OCI-LY7 (cell line): ENCODE measurements around the gene NME9. TPM values are rescaled to one million over a fixed set of nuclear protein-coding genes. Genes with fewer than 3 reads are reported as not detected.

Source experiments
- BruUV-seq: library from RNA; stranded (reverse); fragments of 400-500 nt; replicated peaks from 2 replicates; lab custom pipeline; 2021; lab: Mats Ljungman, UMichigan
- CTCF ChIA-PET: fragments of 300-600 bp; sonication (Branson Sonifier 250); formaldehyde crosslinking; loops from one replicate; lab custom pipeline; 2022; ENCODE audit warnings: antibody characterized with exemption; ENCODE audit not compliant: unreplicated experiment; lab: Charles Lee
- POLR2A ChIA-PET: fragments of 300-600 bp; sonication (Branson Sonifier 250); formaldehyde crosslinking; loops from one replicate; lab custom pipeline; 2022; ENCODE audit warnings: antibody characterized with exemption; lab: Charles Lee
- DNase-seq: peaks from one replicate; pipeline ENCODE4 v3.0.0-alpha.2; 2015; ENCODE audit warnings: low spot score
- H2AFZ ChIP-seq: fragments of 200-600 bp; sonication (generic), shearing (Covaris generic); 2 replicates; pipeline ENCODE4 v1.6.1; 2014; ENCODE audit warnings: mild to moderate bottlenecking, antibody characterized with exemption, low read length, moderate library complexity
- H3K27ac ChIP-seq: fragments of 200-600 bp; sonication (generic); 2 replicates; pipeline ENCODE4 v1.5.1; 2014; ENCODE audit warnings: mixed run types, low read depth, mild to moderate bottlenecking, moderate library complexity, low read length, inconsistent platforms; ENCODE audit not compliant: poor library complexity, severe bottlenecking
- H3K36me3 ChIP-seq: fragments of 200-600 bp; sonication (generic); 2 replicates; pipeline ENCODE4 v1.6.1; 2014; ENCODE audit warnings: mild to moderate bottlenecking, antibody characterized with exemption, low read length, moderate library complexity, mixed read lengths; ENCODE audit not compliant: insufficient read depth
- H3K4me1 ChIP-seq: fragments of 200-600 bp; sonication (generic); 2 replicates; pipeline ENCODE4 v1.5.1; 2014; ENCODE audit warnings: mild to moderate bottlenecking, low read length; ENCODE audit not compliant: insufficient read depth, poor library complexity, severe bottlenecking
- H3K4me2 ChIP-seq: fragments of 200-600 bp; sonication (generic); 2 replicates; pipeline ENCODE4 v1.6.1; 2014; ENCODE audit warnings: mild to moderate bottlenecking, low read length
- H3K4me3 ChIP-seq: fragments of 200-600 bp; sonication (generic); 2 replicates; pipeline ENCODE4 v1.5.1; 2014; ENCODE audit warnings: mild to moderate bottlenecking, low read depth, low read length; ENCODE audit not compliant: poor library complexity, severe bottlenecking
- H3K79me2 ChIP-seq: fragments of 200-600 bp; sonication (generic); 2 replicates; pipeline ENCODE4 v1.6.1; 2016; ENCODE audit warnings: low read depth, mild to moderate bottlenecking, low read length, moderate library complexity, mixed read lengths; ENCODE audit not compliant: insufficient read depth
- H3K9me2 ChIP-seq: fragments of 200-600 bp; sonication (generic); 2 replicates; pipeline ENCODE4 v1.6.1; 2016; ENCODE audit warnings: mild to moderate bottlenecking, low read length, mixed read lengths; ENCODE audit not compliant: insufficient read depth
- H3K9me3 ChIP-seq: fragments of 200-600 bp; sonication (generic); 2 replicates; pipeline ENCODE4 v1.6.1; 2014; ENCODE audit warnings: mild to moderate bottlenecking, mixed run types, low read length, mixed read lengths
- H4K20me1 ChIP-seq: fragments of 200-600 bp; sonication (generic); 2 replicates; pipeline ENCODE4 v1.6.1; 2014; ENCODE audit warnings: mild to moderate bottlenecking, antibody characterized with exemption, low read length, moderate library complexity, mixed read lengths; ENCODE audit not compliant: insufficient read depth
- CTCF ChIP-seq: fragments of 200-600 bp; sonication (generic); conservative IDR thresholded peaks from 2 replicates; pipeline ENCODE4 v1.5.1; 2014; ENCODE audit warnings: mild to moderate bottlenecking, antibody characterized with exemption, low read length, moderate library complexity, mixed read lengths
- EZH2phosphoT487 ChIP-seq: fragments of 200-600 bp; sonication (generic); IDR thresholded peaks from 2 replicates; pipeline ENCODE4 v1.6.1; 2018; ENCODE audit warnings: low read depth, borderline replicate concordance, mild to moderate bottlenecking, mixed run types, antibody characterized with exemption, low read length, moderate library complexity, mixed read lengths
- intact Hi-C: fragments of 100-400 bp; cut with micrococcal nuclease; formaldehyde crosslinking; loops from one replicate; pipeline ENCODE4 v1.10.0; 2022; ENCODE audit not compliant: unreplicated experiment
- total RNA-seq, 2 experiments: library from RNA; depleted of rRNA in 1 of 2; stranded (reverse); fragments of >200 nt in 1 of 2; shearing (Covaris generic) in 1 of 2; gene quantifications; 2 replicates each; pipeline ENCODE4 v1.2.3, GENCODE V29; 2014 to 2022

The NME9 gene
- total RNA-seq, 2 experiments from 2014 or later = not detected

DNA sequence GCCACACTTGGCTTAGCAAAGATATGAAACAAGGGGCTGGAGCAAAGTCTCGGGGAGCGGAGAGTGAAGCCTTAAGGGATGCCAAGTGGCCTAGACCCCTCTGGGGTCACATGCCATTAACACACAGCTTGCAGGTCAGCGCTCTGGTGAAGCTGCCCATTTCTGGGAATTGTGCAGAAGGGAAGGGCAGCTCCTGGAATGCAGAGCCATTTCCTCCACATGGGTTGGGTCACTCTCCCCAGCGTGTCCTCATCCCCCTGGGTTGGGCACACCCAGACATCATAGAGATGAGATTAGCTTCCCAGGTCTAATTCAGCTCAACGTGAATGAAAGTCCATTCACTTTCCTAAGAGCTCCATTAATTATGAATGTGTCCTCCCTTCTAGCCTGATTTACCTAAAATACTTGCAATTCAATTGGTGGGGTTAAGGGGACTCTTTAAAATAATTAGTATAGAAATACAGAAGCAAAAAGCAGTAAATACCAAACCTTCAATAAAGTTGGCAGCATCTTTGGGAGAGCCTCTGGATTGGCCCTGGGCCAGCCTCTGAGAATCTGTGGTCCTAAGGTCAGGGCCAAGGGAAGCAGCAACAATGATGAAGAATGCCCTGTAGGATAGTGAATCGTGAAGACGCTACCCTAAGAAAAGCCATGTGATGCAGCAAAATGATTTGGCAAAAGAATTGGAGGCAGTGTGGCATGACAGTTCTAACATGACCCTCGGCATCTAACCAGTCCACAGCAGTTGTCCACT lies 36.5 kb upstream of the NME9 start:
- no peaks in the 10 kb centered on the region for H3K9me2 ChIP-seq
- no peak overlapping the region for H3K27ac ChIP-seq
- ChIA-PET POLR2A (no interaction called here), CTCF (no interaction called here)
- no peak for DNase-seq
- no TSS peak for BruUV-seq
- no peak for TF ChIP-seq CTCF
- no peak for TF ChIP-seq EZH2phosphoT487
- H3K9me3 ChIP-seq = no peaks in the 10 kb centered on the region
- no peaks in the 10 kb centered on the region for H3K36me3 ChIP-seq
- no peak overlapping the region for H3K4me2 ChIP-seq
- H4K20me1 ChIP-seq = no peaks in the 10 kb centered on the region
- no peak overlapping the region for H3K4me3 ChIP-seq
- peaks cover 6% of the 10 kb centered on the region for H3K4me1 ChIP-seq
- H2AFZ ChIP-seq = no peak overlapping the region
- no peaks in the 10 kb centered on the region for H3K79me2 ChIP-seq
- intact Hi-C loops = no loop called here

GRCh38 chr3:138365253-138365555 lies 35.6 kb upstream of the NME9 start:
- H3K27ac ChIP-seq = no peak overlapping the region
- intact Hi-C loops = no loop called here
- H4K20me1 ChIP-seq = no peaks in the 10 kb centered on the region
- TF ChIP-seq CTCF (no peak), EZH2phosphoT487 (no peak)
- H3K79me2 ChIP-seq = no peaks in the 10 kb centered on the region
- H3K9me3 ChIP-seq = no peaks in the 10 kb centered on the region
- ChIA-PET CTCF (no interaction called here), POLR2A (no interaction called here)
- H3K4me3 ChIP-seq = no peak overlapping the region
- H3K4me1 ChIP-seq = no peaks in the 10 kb centered on the region
- H3K4me2 ChIP-seq = no peak overlapping the region
- H2AFZ ChIP-seq = no peak overlapping the region
- no peaks in the 10 kb centered on the region for H3K36me3 ChIP-seq
- H3K9me2 ChIP-seq = no peaks in the 10 kb centered on the region
- DNase-seq = no peak
- no TSS peak for BruUV-seq

DNA sequence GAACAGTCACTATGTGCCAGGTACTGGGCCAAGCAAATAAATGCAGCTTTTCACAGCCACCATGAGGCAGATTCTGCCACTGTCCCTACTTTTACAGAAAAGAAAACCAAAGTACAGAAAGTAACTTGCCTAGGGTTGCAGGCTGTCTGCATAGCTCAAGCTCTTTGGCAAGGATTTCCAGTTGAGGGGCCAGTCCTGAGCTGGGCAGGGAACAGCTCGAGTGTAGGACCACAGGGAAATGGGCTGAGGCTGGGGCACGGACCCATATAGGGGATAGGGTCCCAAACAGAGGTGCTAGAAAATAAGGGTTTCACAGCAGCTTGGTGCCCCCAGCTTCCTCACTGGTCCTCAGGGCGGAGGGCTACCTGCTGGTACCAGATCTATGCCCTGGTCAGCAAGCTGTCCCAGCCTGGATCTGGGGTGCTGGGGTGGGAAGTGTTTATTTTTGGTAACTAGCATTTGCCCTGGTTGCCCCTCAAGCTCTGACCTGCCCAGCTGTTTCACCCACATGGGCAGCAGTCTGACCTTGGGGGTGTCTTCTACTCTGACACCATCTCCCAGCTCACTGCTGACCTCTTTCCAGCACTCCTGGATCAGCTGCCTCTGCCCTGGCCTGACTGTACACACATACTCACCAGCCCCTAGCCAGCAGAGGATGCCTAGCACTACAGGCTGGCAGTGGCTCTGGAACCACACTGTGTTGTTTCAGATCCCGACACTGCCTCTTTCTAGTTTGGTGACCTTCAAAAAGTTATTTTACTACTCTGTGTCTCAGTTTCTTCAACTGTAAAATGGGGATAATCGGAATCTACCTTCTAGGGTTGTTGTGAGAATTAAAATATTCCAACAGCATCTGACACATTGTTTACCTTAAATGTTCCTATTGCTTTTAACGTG lies 35.0 kb upstream of the NME9 start:
- Histone ChIP-seq H3K4me2 (no peak overlapping the region), H3K36me3 (no peaks in the 10 kb centered on the region), H3K9me3 (no peaks in the 10 kb centered on the region), H3K4me1 (no peaks in the 10 kb centered on the region), H3K4me3 (no peak overlapping the region), H3K79me2 (no peaks in the 10 kb centered on the region), H3K9me2 (no peaks in the 10 kb centered on the region), H2AFZ (no peak overlapping the region), H4K20me1 (no peaks in the 10 kb centered on the region), H3K27ac (no peak overlapping the region)
- no TSS peak for BruUV-seq
- POLR2A ChIA-PET = interaction anchor here (1.3 kb wide), 1 partner anchor 15 kb away, joined by 3 read pairs; no protein-coding TSS in a partner anchor
- intact Hi-C loops = no loop called here
- TF ChIP-seq CTCF (no peak), EZH2phosphoT487 (no peak)
- CTCF ChIA-PET = no interaction called here
- no peak for DNase-seq
